Activated naive CD4-positive, alpha-beta T cell (primary cell): Measurements from ENCODE around the gene GOLGA1.
A peak's percentile ranks its signal among the peaks of the same experiment; 100 is the strongest.

Experiments used
- DNase-seq, 4 experiments: peaks; one replicate each; lab custom pipeline; 2025; lab: John Stamatoyannopoulos, UW

Gene GOLGA1

DNA sequence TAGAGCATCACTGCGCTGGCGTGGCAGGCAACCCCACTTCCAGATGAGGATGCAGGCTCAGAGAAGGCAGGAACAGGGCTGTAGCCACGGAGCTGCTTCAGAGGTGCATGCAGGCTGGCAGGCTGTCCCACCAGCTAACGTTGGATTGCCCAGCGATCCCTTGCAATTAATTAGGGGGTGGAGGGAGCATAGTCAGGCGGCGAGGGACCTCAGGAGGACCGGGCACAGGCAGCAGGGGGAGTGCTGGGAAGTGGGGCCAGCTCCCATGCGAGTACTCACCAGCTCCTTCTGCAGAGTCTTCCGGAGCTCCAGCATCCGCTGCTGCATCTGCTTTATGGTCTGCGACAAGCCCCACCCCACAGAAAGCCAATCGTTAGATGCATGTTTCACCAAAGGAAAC lies 58.7 kb downstream of the GOLGA1 start:
- DNase-seq: no peak

- DNase-seq: no peak
These were observed 59.6 kb downstream of the GOLGA1 start for GRCh38 chr9:124881138-124881743.

- no peak for DNase-seq
These were observed 60.4 kb downstream of the GOLGA1 start for GRCh38 chr9:124880501-124880900.

GRCh38 chr9:124879226-124879625 lies 61.7 kb downstream of the GOLGA1 start:
- DNase-seq: no peak

GRCh38 chr9:124878518-124878917 lies 62.4 kb downstream of the GOLGA1 start:
- DNase-seq: no peak

DNA sequence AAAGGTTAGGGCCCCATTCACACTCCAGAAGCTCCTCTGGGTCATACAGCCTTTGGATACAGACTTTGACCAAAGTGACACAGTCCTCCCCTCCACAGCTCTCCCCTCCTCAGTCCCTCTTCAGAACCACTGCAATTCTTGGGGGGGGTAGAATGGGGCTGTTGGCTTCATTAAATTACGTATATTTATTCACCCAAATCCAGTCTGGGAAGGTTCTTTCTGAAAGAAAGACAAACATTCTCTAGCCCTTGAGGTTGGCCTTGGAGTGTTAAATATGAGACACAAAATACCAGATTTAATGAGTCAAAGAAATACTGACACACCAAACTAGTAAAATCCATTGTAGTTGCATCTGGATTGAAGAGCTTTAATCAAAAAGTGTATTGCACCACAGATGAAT lies 62.9 kb downstream of the GOLGA1 start:
- DNase-seq: no peak

DNA sequence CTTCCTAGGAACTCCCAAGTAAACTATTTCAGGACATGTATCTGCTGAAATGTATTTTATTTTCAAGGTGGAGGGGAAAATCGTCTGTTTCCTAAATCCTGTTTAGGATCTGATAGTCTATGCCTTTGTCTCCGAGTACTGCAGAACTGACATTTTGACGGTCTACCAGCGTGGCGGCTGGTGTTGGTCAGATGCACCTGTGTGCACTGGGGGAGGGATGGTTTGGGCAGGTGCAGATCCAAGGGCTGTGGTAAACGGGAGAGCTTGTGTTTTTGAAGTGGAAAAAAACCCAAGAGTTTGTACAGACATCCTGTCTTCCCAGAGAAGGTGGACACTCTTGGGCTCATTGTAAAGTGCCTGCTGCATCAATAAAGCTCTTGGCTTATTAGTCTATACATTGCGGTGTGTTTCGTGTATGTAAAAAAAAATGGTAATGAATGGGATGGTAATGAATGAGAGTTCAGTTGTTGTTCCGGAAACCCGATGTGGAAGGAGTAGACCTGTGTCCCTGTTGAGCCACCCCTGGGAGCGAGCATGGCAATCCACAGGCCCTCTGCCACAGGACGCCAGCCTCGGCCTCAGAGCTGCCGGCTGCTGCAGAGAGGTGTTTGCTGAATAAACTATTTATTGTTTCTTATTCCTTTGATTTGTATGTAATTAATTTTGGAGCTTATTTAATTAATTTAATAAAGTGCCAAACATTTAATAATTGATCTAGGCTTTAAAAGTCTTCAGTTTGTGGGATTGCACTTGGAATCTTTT lies 63.7 kb downstream of the GOLGA1 start:
- DNase-seq: no peak

DNA sequence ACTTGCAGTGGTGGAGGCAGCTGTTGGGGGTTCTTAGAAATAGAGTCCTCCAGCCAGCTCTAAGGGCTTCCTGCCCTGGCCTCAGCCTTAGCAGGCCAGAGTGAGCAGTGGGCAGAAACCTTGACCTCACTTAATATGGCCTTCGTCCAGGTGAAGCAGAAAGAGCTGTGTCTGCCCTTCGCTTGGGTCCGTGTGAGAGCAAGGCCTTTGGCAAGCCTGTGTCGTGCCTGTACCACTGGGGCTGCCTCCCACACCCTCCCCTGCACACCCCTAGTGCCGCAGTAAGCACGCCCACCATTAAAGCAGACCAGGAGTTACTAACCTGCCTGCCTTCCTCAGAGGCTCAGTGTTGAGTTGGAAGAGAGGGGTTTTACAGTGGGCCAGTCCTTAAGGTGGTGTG lies 65.4 kb downstream of the GOLGA1 start:
- DNase-seq: no peak

- DNase-seq: no peak
These were observed 67.2 kb downstream of the GOLGA1 start for GRCh38 chr9:124873664-124874063.

- DNase-seq: no peak
These were observed 69.7 kb downstream of the GOLGA1 start for GRCh38 chr9:124871156-124871561.

DNA sequence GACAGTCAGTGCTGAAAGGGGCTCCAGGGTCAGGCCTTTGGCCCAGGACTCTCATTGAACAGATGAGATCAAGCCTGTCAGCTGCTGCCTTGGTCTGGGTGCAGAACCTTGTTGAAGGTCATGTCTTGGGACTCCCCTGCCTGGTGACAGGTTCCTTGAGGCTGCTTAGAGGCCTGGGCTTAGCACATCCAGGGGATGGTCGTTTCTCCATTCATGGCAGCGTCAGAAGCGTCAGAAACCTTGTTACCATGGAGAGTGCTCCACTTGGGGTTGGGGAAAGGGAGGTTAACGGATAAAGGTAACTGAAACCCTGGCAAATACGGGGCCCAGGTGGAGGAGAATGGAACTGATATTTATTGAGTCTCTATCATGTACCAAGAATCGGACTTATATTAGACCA lies 70.2 kb downstream of the GOLGA1 start:
- DNase-seq: no peak

DNA sequence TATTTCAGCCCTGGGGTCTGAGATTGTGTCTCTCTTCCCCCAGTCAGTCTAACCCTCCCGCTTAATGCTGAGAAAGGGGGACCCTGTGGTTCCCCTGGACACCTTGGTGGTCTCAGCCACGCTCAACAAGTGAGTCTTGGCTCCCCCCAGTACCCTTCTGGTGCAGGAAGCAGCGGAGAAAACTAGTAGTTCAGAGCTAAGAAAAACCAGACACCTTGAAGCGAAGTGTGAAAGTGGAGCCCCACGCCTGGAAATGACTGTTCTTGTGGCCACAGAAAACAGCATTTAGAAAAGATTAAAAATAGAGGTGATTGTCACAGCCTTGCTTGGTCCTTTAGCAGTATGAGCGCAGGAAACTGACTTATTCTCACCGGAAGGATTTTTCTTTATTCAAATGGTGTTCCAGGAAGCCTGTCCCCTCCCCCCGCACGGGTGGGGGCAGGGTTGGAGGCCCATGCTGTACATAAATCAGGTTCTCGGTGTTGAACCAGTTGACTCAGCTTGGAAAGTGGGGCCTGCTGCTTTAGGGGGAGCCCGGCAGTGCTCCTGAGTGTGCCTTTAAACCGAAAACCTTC lies 70.8 kb downstream of the GOLGA1 start:
- DNase-seq: peak; percentile 40 to 75 (median 56)

DNA sequence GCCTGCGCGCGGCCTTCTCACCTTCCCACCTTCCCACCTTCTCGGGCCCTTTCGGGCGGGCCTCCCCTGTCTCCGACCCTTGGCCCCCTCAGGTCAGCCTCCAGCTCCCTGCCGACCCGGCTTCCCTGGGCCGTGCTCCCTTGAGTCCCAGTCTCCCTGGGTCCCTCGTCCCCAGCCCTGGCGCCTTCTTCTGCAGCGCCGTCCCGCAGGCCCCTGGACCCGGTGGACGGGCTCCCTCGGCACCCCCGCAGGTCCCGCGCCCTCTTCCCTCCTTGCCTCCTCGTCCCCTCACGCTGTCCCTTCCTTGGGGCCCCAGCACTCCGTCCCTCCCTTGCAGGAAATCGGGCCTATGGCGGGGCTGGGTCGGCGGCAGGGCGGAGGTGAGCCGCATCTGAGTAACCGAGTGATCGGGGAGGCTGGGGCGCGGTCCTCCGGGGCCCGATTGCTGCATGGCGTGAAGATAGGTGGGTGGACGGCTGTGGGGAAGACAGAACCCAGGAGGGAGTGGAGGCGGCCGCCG lies 71.4 kb downstream of the GOLGA1 start:
- peak in 2 of 4 experiments; percentile 32 to 41 for DNase-seq

- peak; percentile 72 to 87 (median 79) for DNase-seq
These were observed 72.1 kb downstream of the GOLGA1 start for GRCh38 chr9:124868511-124869465.

DNA sequence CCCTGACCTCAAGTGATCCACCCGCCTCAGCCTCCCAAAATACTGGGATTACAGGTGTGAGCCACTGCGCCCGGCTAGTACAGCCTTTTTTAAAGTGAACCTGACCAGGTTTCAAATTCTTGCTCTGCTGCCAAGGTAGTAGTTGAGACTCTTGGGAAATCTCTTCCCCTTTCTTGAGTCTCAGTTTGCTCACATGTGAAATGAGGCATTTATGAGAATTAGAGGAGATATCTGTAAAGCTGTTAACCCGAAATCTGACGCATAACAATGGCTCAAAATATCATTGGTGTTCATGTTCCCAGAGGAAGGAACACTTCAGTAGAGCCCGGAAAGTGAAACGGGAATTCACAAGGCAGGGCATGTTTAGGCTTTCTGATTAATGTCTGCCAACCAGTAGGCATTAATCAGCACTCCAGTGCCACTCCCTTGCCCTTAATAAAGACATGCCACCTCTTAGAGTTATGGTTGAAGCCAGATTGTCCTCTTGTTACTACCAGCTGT lies 77.5 kb downstream of the GOLGA1 start:
- DNase-seq: no peak

GRCh38 chr9:124861342-124862229 lies 79.3 kb downstream of the GOLGA1 start, which contains the start of the genes ARPC5L and RPL35:
TSS of gene ARPC5L (plus strand) at chr9:124862130. CDS start at chr9:124869291, 7,161 bp downstream.
TSS of gene RPL35 (minus strand) at chr9:124861957. CDS start at chr9:124861912, 45 bp downstream.
- peak; percentile 88 to 95 (median 92) for DNase-seq

DNA sequence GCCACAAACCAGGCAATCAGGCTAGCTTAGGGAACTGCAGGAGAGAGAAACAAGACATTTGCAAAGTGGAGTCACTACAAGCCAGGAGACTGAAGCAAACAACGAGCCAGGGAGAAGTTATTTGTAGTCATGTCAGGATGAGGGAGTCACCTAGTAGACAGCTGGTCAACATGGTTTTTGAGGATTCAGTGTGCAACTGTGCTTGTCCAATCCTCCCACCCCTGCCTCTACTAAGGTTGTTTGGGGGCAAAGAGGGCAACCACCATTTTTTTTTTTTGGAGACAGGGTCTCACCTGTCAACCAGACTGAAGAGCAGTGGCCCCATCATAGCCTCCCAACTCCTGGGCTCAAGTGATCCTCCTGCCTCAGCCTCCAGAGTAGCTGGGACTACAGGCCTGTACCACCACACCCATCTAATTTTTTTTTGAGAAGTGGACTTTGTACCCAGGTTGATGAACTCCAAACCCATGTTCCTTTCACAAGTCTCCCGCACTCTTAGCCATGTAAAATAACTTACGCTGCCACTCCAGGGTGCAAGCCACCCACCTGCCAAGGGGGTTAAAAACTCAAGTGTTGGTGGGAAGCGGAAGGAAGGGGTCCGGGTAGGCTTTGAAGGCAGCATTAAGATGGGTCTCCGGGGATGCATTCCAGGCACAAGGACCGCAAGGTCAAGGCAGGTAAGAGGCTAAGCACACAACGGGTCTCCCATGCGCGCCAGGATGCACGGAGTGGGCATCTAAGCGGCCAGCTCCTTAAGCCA lies 80.1 kb downstream of the GOLGA1 start:
- DNase-seq: no peak

GRCh38 chr9:124859803-124860581 lies 80.9 kb downstream of the GOLGA1 start:
- DNase-seq: no peak
